WTC11 (cell line): Measurements from ENCODE around the gene KCNG1. TPM values are rescaled to one million over a fixed set of nuclear protein-coding genes. Genes with fewer than 3 reads are reported as not detected.

Experiments
- ATAC-seq: fragments of 200-7000 bp; cut with Tn5 transposase; 2 replicates; pipeline ENCODE4 v1.10.0; 2021; ENCODE audit warnings: mild to moderate bottlenecking, moderate library complexity
- CTCF ChIA-PET: fragments of 300-600 bp; sonication (Branson Sonifier 250); formaldehyde crosslinking; loops from one replicate; lab custom pipeline; 2021; ENCODE audit warnings: antibody characterized with exemption; lab: Charles Lee
- POLR2A ChIA-PET: fragments of 350-600 bp; sonication (Branson Sonifier 250); formaldehyde crosslinking; loops from one replicate; lab custom pipeline; 2021; ENCODE audit warnings: antibody characterized with exemption; lab: Charles Lee
- DNase-seq: peaks from one replicate; pipeline ENCODE4 v3.0.0; 2021; ENCODE audit warnings: low spot score
- H3K27ac Mint-ChIP-seq: 2 replicates; pipeline ENCODE4 v1.8.0; 2021; ENCODE audit warnings: mixed read lengths
- H3K27me3 Mint-ChIP-seq: 2 replicates; pipeline ENCODE4 v1.8.0; 2021; ENCODE audit warnings: low read depth, mild to moderate bottlenecking, moderate library complexity, mixed read lengths
- H3K36me3 Mint-ChIP-seq: 2 replicates; pipeline ENCODE4 v1.8.0; 2021; ENCODE audit warnings: mixed read lengths
- H3K4me1 Mint-ChIP-seq: 2 replicates; pipeline ENCODE4 v1.8.0; 2022; ENCODE audit warnings: mixed read lengths
- H3K4me3 Mint-ChIP-seq: 2 replicates; pipeline ENCODE4 v1.8.0; 2021; ENCODE audit warnings: mild to moderate bottlenecking, moderate library complexity, mixed read lengths
- H3K9me3 Mint-ChIP-seq: 2 replicates; pipeline ENCODE4 v1.8.0; 2021; ENCODE audit warnings: mixed read lengths
- AFF4 ChIP-seq: sonication (generic); formaldehyde crosslinking; IDR thresholded peaks from 2 replicates; pipeline ENCODE4 v1.8.1; 2023; ENCODE audit warnings: mild to moderate bottlenecking, missing genetic modification reagents, borderline replicate concordance
- AR ChIP-seq: fragments of 250-450 bp; sonication (Bioruptor Pico); IDR thresholded peaks from 2 replicates; pipeline ENCODE4 v1.9.0; 2021; ENCODE audit warnings: mild to moderate bottlenecking
- ATF1 ChIP-seq: sonication (generic); formaldehyde crosslinking; IDR thresholded peaks from 2 replicates; pipeline ENCODE4 v1.8.1; 2023; ENCODE audit warnings: mild to moderate bottlenecking, moderate library complexity, missing genetic modification reagents
- CTCF ChIP-seq: fragments of 200-600 bp; IDR thresholded peaks from 2 replicates; pipeline ENCODE4 v1.8.0; 2022; ENCODE audit warnings: antibody characterized with exemption
- EMX1 ChIP-seq: fragments of 250-450 bp; sonication (Bioruptor Pico); IDR thresholded peaks from 2 replicates; pipeline ENCODE4 v1.8.0; 2021; ENCODE audit warnings: mild to moderate bottlenecking
- ETV6 ChIP-seq: sonication (generic); formaldehyde crosslinking; IDR thresholded peaks from 2 replicates; pipeline ENCODE4 v1.8.1; 2022; ENCODE audit warnings: mild to moderate bottlenecking, missing genetic modification reagents
- FOXK1 ChIP-seq: sonication (generic); formaldehyde crosslinking; IDR thresholded peaks from 2 replicates; pipeline ENCODE4 v1.8.0; 2022; ENCODE audit warnings: mild to moderate bottlenecking, moderate library complexity, missing genetic modification reagents
- GABPB1 ChIP-seq: sonication (generic); formaldehyde crosslinking; IDR thresholded peaks from 2 replicates; pipeline ENCODE4 v1.8.1; 2023; ENCODE audit warnings: mild to moderate bottlenecking, missing genetic modification reagents
- MLX ChIP-seq: sonication (generic); formaldehyde crosslinking; IDR thresholded peaks from 2 replicates; pipeline ENCODE4 v1.8.1; 2023; ENCODE audit warnings: mild to moderate bottlenecking, missing genetic modification reagents, moderate library complexity
- RELA ChIP-seq: sonication (generic); formaldehyde crosslinking; IDR thresholded peaks from 2 replicates; pipeline ENCODE4 v1.8.1; 2022; ENCODE audit warnings: missing genetic modification reagents, mild to moderate bottlenecking, borderline replicate concordance
- RORB ChIP-seq: fragments of 250-450 bp; sonication (Bioruptor Pico); IDR thresholded peaks from 2 replicates; pipeline ENCODE4 v1.9.0; 2021; ENCODE audit warnings: mild to moderate bottlenecking
- SMAD3 ChIP-seq: sonication (generic); formaldehyde crosslinking; IDR thresholded peaks from 2 replicates; pipeline ENCODE4 v1.8.0; 2022; ENCODE audit warnings: missing genetic modification reagents, mild to moderate bottlenecking, borderline replicate concordance
- SOX15 ChIP-seq: fragments of 250-450 bp; sonication (Bioruptor Pico); IDR thresholded peaks from 2 replicates; pipeline ENCODE4 v1.9.0; 2021; ENCODE audit warnings: mild to moderate bottlenecking
- ZNF396 ChIP-seq: fragments of 250-450 bp; sonication (Bioruptor Pico); IDR thresholded peaks from 2 replicates; pipeline ENCODE4 v1.8.0; 2021; ENCODE audit warnings: mild to moderate bottlenecking, moderate library complexity, borderline replicate concordance
- ZNF512 ChIP-seq: sonication (generic); formaldehyde crosslinking; IDR thresholded peaks from 2 replicates; pipeline ENCODE4 v1.8.1; 2022; ENCODE audit warnings: missing genetic modification reagents, borderline replicate concordance
- total RNA-seq: library from RNA; stranded (reverse); gene quantifications from 3 replicates; pipeline ENCODE4 v1.2.3, GENCODE V29; 2021

Gene KCNG1
- total RNA-seq, 1 experiment from 2014 or later, result 34.6 TPM

- TF ChIP-seq ZNF512 (CRISPR knock-in tag), result no peak
Observed at GRCh38 chr20:50975701-50976330, 47.1 kb downstream of the KCNG1 start (continued).

GRCh38 chr20:50969912-50970311, 53.0 kb downstream of the KCNG1 start:
- Mint-ChIP-seq H3K9me3 (peaks cover 4% of the 10 kb centered on the region), H3K4me3 (no peak overlapping the region)
- CTCF ChIA-PET, result interaction anchor here (1.2 kb wide), 1 partner anchor 18 kb away, joined by 3 read pairs; no protein-coding TSS in a partner anchor

GRCh38 chr20:50969435-50969834, 53.5 kb downstream of the KCNG1 start:
- ChIA-PET CTCF (interaction anchor here (1.2 to 2.8 kb wide), 2 partner anchors 12 to 18 kb away, joined by 3 to 11 read pairs; no protein-coding TSS in a partner anchor), POLR2A (no interaction called here)
- Mint-ChIP-seq H3K36me3 (no peaks in the 10 kb centered on the region), H3K4me3 (no peak overlapping the region), H3K4me1 (peaks cover 11% of the 10 kb centered on the region; the same call in 1 of the 2 replicates), H3K27ac (no peak overlapping the region), H3K27me3 (peaks cover 3% of the 10 kb centered on the region; the same call in 1 of the 2 replicates), H3K9me3 (no peaks in the 10 kb centered on the region)
- DNase-seq (no peak), ATAC-seq (no peak)
- TF ChIP-seq ATF1 (CRISPR knock-in tag), result no peak
- no peak for TF ChIP-seq GABPB1 (CRISPR knock-in tag)
- no peak for TF ChIP-seq ETV6 (CRISPR knock-in tag)
- no peak for TF ChIP-seq SOX15 (CRISPR knock-in tag)
- no peak for TF ChIP-seq MLX (CRISPR knock-in tag)
- no peak for TF ChIP-seq RELA (CRISPR knock-in tag)
- TF ChIP-seq SMAD3 (CRISPR knock-in tag), result no peak
- no peak for TF ChIP-seq CTCF
- TF ChIP-seq AFF4 (CRISPR knock-in tag), result no peak

More at GRCh38 chr20:50969912-50970311, 53.0 kb downstream of the KCNG1 start:
- TF ChIP-seq EMX1 (CRISPR knock-in tag), result no peak
- Mint-ChIP-seq H3K36me3 (no peaks in the 10 kb centered on the region), H3K27me3 (peaks cover 6% of the 10 kb centered on the region), H3K4me1 (peaks cover 11% of the 10 kb centered on the region; the same call in 1 of the 2 replicates), H3K27ac (no peak overlapping the region)
- DNase-seq (no peak), ATAC-seq (no peak)
- POLR2A ChIA-PET, result no interaction called here

GRCh38 chr20:50968289-50968688, 54.6 kb downstream of the KCNG1 start:
- Mint-ChIP-seq H3K27ac (no peak overlapping the region), H3K4me3 (no peak overlapping the region), H3K4me1 (peaks cover 11% of the 10 kb centered on the region; the same call in 1 of the 2 replicates), H3K36me3 (no peaks in the 10 kb centered on the region), H3K27me3 (0 out of 2 replicates have a peak, but pooled peaks cover 3% of the 10 kb centered on the region), H3K9me3 (no peaks in the 10 kb centered on the region)
- ATAC-seq (no peak), DNase-seq (no peak)
- ChIA-PET CTCF (interaction anchor here (2.8 kb wide), 1 partner anchor 14 kb away, joined by 11 read pairs; no protein-coding TSS in a partner anchor), POLR2A (no interaction called here)
- no peak for TF ChIP-seq AR
- TF ChIP-seq RORB (CRISPR knock-in tag), result no peak
- TF ChIP-seq FOXK1, result no peak
- no peak for TF ChIP-seq ZNF396 (CRISPR knock-in tag)
